Non-pigmented ciliary epithelial cell (primary cell): ENCODE measurements around the gene TANGO6.
"Not testable (repeated sequence)": the region's sequence is repeated elsewhere in the genome, so short reads cannot be mapped to it uniquely, and the experiment has no call there.

Source experiments
- DNase-seq: peaks from one replicate; pipeline ENCODE4 v3.0.0-alpha.2; 2010; ENCODE audit warnings: low read depth

Gene TANGO6

DNA sequence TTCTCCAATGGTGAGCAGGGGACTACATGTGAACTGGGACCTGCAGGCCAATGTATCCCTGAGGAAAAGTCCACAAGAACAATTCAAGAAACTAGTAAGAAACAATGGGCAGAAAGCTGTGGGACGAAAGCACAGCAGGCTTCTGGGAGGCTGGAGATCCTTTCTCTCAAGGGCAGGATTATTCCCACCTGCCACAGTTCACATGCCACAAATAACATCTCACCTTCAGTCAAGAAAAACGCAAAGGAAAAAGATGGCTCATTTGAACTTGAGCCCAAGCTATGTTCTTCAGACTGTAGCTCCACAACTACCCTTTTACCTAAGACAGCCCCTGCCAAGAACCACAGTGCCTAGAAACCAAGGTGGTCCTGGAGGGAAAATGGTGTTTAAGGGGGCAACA is 275.1 kb downstream of the TANGO6 start:
- DNase-seq: no peak

DNA sequence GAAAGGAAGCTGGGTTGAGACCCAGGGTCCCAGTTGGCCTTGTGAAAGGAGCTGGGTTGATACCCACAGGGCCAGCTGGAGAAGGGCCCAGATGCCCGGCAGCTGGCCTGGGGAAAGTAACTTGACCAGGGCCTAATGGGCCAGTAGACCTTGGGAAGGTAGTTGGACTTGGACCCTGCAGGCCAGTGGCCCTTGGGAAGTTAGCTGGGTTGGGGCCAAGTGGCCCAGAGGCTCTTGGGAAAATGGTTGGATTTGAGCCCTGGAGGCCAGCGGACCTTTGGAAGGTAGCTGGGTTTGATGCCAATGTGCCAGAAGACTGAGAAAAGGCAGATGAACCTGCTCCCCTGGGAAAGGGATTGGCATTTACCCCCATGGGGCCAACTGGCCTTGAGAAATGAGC is 275.7 kb downstream of the TANGO6 start:
- DNase-seq: no peak

DNA sequence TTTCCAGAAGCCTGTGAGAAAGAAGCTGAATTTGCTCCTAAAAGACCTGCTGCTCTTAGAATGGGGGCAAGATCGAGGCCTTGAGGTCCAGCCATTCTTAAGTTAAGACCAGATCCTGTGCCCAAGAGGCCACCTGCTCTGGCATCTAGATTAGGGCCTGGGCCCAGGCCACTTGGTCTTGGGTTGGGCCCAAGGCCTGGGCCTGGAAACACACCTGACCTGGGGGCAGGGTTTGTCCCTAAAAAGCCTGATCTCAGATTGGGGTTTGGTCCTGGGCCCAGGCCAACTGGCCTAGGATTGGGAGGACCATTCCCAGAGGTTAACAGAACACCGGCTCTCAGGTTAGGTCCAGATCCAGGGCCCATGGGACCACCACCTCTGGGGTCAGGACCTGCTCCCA is 276.2 kb downstream of the TANGO6 start:
- DNase-seq: no peak

DNA sequence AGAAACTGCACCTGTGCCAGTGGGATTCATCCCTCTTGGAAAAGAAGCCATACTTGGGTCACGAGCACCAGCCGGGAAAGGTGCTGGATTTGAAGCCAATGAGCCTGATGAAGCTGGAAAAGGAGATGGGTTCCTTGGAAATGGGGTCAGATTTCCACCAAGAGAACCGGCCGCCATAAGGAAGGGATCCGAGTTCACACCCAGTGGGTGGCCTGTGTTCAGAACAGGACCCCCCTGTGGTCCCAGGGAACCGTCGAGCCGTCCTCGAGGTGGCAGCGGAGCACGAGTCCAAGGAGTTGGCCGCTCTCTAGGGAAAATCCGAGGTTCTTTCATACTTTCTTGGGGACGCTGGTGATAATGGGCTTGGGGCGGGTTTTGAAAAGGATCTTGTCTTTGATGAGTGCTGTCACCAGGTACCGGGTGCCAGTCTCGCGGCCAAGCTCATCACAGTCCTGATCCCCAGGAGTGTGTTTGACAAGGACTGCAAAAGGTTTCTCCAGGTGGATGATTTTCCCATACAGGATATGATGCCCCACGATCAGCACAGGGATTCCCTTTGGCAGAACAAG is 276.8 kb downstream of the TANGO6 start:
- DNase-seq: no peak

DNA sequence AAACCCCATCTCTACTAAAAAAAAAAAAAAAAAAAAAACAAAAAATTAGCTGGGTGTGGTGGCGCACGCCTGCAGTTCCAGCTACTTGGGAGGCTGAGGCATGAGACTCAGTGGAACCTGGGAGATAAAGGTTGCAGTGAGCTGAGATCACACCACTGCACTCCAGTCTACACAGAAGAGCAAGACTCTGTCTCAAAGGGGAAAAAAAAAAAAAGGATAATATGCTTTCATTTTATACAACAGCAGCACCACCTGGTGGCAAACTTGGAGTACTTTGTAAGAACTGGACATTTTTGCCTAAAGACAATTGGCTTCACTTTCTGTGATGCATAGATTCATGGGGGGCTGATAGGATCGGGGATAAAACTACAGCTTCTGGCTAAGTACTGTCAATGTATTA is 280.6 kb downstream of the TANGO6 start:
- no peak for DNase-seq

DNA sequence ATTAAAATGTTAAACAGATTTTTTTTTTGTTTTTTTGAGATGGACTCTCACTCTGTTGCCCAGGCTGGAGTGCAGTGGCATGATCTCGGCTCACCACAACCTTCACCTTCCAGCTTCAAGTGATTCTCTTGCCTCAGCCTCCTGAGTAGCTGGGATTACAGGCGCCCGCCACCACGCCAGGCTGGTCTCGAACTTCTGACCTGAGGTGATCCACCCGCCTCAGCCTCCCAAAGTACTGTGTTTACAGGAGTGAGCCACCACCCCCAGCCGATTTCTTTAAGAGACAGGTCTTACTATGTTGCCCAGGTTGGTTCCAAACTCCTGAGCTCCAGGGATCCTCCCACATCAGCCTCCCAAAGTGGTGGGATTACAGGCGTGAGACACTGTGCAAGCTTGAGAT is 281.1 kb downstream of the TANGO6 start:
- not testable (repeated sequence) for DNase-seq

DNA sequence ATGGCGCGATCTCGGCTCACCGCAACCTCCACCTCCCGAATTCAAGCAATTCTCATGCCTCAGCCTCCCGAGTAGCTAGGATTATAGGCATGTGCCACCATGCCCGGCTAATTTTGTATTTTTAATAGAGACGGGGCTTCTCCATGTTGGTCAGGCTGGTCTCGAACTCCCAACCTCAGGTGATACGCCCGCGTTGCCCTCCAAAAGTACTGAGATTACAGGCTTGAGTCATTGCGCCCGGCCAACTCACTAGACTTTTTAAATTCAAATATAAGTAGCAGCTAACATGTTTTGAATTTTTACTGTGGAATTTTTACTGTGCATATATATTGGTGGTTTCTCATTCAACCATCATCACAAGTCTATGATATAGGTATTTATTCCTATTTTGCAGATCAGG is 281.6 kb downstream of the TANGO6 start:
- not testable (repeated sequence) for DNase-seq

DNA sequence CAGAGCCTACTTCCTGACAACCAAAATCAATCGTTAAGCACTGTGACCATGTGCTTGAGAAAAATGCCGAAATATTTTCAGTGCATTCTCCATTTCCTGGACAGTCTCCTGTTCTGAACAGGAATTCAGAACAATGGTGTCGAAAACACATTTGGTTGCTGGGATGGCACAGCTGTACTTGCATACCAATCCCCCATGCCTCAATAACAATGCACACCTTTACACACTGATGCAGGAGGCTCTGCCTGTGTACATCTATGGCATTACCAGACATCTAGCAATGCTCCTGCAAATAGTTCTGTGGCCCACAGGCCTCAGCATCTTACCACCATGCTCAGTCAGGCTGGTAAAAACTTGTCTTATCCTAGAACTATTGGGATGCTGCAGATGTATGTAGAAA is 282.9 kb downstream of the TANGO6 start:
- no peak for DNase-seq

DNA sequence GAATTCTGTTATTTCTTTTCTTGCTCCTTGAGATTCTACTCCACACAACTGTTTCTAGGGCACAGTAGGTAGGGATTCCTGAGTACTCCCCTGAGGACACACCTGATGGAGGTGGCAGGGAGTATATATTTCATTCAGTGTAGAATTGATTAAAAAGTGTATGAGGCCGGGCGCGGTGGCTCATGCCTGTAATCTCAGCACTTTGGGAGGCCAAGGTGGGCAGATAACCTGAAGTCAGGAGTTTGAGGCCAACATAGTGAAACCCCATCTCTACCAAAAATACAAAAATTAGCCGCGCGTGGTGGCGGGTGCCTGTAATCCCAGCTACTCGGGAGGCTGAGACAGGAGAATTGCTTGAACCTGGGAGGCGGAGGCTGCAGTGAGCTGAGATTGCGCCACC is 283.5 kb downstream of the TANGO6 start:
- DNase-seq: not testable (repeated sequence)

DNA sequence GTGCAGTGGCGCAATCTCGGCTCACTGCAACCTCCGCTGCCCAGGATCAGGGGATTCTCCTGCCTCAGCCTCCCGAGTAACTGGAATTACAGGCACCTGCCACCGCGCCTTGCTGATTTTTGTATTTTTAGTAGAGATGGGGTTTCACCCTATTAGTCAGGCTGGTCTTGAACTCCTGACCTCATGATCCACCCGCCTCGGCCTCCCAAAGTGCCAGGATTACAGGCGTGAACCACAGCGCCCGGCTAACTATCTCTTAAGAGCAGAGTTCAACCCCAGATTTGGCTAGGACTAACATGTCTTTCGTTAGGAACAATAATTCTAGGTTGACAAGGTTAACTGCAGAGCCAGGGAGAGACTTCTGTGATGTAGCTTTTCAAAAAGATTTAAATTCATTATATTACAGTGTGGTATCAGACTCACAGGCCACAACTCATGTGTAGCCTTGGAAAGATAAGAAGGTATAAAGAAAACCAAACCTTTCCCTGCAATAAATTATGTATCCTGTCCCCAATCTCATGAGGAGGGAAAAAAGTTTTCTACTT is 284.7 kb downstream of the TANGO6 start:
- no peak for DNase-seq

DNA sequence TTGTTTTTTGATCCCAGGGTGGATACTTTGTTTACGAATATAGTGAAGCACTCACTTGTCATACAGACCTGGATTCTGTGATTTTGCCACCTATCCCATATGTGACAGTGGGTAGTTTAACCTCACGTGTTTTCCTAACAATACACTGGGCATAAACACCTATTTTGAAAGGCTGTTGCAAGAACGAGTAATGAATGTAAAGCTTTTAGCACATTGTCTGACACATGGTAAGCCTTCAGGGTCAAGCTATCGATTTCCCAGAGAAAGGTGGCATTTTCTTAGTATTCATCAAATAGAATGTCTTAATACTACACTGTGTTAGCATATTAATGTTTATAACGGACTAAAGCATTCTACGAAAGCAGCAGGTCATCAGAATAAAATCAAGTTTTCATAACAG is 287.1 kb downstream of the TANGO6 start:
- DNase-seq: no peak

DNA sequence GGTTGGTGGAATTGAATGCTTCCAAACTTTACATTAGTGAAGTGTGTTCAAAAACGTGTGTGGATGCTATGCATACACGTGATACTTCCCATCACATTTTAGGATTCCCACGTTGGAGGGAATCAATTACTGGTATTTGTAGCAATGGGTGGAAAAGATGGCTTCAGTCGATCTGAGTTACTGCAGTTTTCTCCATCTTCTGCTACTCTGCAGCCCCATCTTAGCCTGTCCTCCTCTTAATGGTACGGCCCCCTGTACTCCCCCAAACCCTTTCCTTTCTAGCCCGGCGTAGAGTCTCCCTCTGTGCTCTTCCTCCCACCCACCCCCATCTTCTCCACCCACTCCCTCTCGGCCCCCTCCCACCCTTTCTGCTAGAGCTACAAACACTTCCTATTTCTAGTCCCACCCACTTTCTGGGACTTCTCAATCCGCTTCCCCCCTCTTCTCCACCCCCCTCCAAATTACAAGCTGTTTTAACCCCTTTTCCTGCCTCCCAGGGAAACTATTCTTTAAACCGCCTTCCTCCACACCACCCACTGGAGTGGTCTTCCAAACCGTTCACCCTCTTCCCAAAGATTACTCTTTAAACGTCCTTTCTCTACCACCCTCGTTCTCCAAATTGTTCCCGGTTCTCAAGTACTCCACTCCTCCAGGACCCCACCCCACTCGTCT is 288.0 kb downstream of the TANGO6 start:
- no peak for DNase-seq

DNA sequence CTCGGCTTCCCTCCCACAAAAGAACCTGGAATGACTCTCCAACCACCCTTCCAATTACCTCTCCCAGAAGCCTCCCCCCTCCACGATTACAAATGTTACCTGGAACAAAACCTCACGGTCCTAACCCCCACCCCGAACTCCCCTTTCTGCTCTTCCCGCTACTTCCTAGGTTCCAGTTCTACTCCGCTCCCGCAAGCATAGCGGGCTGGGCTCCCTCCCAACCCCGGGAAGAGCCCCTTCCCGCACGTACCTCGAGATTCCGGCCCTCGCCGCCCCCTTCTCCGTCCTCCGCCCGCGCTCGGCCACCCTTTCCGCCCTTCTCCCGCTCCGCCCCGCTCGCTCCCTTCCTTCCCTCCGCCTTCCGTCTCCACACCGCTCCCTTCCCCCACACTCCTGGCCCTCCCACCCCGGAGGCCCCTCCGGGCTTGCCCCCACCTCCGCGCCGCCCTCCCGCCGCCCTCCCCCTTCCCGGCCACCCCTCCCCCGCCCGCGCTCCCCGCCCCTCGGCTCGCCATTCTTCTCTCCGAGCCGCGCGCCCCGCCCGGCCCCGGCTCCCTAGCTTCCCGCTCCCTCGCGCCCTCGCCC is 288.6 kb downstream of the TANGO6 start:
- DNase-seq: no peak

DNA sequence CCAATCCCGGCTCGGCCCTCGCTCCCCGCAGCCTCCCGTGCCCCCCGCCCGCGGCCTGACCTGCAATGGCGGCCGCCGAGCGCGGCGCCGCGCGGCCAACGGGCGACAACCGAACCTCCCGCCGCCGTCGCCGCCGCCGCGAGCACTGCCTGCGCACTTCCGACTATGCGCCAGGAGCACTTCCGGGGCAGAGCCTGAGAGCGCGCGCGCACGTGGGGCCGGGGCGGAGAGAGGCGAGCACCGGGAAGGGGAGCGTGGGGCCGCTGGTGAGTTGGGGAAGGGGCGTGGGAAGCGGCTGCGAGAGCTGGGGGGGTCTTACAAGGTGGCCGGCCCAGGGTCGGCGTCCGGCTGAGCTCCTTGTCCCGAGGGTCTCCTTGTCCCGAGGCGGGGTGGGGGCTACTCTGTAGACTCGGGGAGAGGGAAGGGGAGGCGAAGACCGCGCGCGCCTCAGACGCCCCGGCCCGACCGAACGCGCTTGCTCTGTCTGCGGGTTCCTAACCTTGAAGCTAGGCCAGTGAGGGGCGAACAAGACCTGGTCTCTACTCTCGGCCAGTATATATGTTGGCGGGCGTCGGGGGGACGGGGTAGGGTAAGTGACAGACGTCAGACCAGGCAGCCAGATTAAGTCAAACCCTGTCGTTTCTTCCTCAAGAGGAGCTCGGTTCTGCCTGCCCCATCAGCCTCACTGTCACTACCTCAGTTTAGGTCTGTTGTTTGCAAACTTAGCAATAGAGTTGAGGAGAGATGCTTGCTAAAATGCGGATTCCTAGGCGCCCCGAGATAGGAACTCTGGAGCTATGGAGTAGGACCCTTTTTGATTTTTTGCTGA is 289.3 kb downstream of the TANGO6 start, which contains the start of the genes CHTF8 and UTP4:
Gene CHTF8, minus strand, starts transcription at position 165 of the 829 bp plus-strand sequence. CDS start 11,130 bp downstream, outside the sequence.
Gene UTP4, plus strand, starts transcription at position 226 of the 829 bp plus-strand sequence. CDS start 811 bp downstream, outside the sequence.
- no peak for DNase-seq

DNA sequence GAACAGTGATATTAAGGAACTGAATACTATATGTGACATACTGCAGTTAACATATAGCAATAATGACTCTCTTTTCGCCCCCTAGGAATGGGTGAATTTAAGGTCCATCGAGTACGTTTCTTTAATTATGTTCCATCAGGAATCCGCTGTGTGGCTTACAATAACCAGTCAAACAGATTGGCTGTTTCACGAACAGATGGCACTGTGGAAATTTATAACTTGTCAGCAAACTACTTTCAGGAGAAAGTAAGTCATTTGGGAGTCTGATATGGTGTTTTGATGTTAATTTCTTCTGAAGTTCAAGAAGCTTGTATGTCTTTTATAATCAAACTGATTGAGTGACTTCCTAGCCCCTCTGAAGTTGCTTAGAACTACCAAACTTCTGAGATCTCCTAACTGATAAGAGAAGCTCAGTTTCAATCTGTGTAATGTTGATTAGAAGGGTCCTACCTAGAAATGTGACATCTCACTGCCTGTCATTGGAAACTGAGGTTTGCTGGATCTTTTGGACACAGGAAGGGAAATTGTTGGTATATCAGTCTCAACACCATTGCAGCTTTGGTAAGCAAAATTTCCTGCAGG is 290.1 kb downstream of the TANGO6 start:
- no peak for DNase-seq
